Ascending aorta (tissue), 2 donors: ENCODE data around the gene LBX2. TPM values are rescaled to one million over a fixed set of nuclear protein-coding genes. Genes with fewer than 3 reads are reported as not detected.

Experiments
- DNase-seq, 2 donors: peaks; one replicate each; pipeline ENCODE4 v3.0.0-alpha.2; 2019; ENCODE audit warnings: low spot score in 2 of 2
- H3K27ac ChIP-seq, 2 donors: fragments of 200-600 bp; sonication (generic); one replicate each; pipeline ENCODE4 v1.5.1; 2016 to 2017; ENCODE audit warnings: mild to moderate bottlenecking in 1 of 2
- H3K27me3 ChIP-seq: fragments of 200-600 bp; sonication (generic); one replicate; pipeline ENCODE4 v1.5.1; 2017
- H3K36me3 ChIP-seq, 2 donors: fragments of 200-600 bp; sonication (generic); one replicate each; pipeline ENCODE4 v1.5.1; 2016
- H3K4me1 ChIP-seq, 2 donors: fragments of 200-600 bp; sonication (generic); one replicate each; pipeline ENCODE4 v1.5.1; 2016 to 2017; ENCODE audit warnings: mild to moderate bottlenecking in 1 of 2
- H3K4me3 ChIP-seq, 2 donors: fragments of 200-600 bp; sonication (generic); one replicate each; pipeline ENCODE4 v1.5.1; 2016 to 2017; ENCODE audit warnings: mild to moderate bottlenecking in 1 of 2
- H3K9me3 ChIP-seq, 2 donors: fragments of 200-600 bp; sonication (generic); one replicate each; pipeline ENCODE4 v1.5.1; 2016
- intact Hi-C: fragments of 100-400 bp; cut with DNase I; formaldehyde crosslinking; loops from one replicate; pipeline ENCODE4 v1.15.1; 2023
- total RNA-seq: library from RNA; depleted of rRNA; stranded (reverse); fragments of >200 nt; gene quantifications from one replicate; pipeline ENCODE4 v1.1.0, GENCODE V29; 2016
- TF ChIP-seq, protein P1 (sequence below), 3 experiments: fragments of 200-600 bp in 2 of 3; fragments of 450-650 bp in 1 of 3; sonication (generic) in 2 of 3; IDR thresholded peaks; one replicate each; pipeline ENCODE4 v1.5.1; 2016 to 2019; ENCODE audit warnings: antibody characterized with exemption in 3 of 3, mild to moderate bottlenecking in 1 of 3, moderate library complexity in 1 of 3

The LBX2 gene
- total RNA-seq, 1 donor from 2014 or later, result 3.0 TPM

DNA sequence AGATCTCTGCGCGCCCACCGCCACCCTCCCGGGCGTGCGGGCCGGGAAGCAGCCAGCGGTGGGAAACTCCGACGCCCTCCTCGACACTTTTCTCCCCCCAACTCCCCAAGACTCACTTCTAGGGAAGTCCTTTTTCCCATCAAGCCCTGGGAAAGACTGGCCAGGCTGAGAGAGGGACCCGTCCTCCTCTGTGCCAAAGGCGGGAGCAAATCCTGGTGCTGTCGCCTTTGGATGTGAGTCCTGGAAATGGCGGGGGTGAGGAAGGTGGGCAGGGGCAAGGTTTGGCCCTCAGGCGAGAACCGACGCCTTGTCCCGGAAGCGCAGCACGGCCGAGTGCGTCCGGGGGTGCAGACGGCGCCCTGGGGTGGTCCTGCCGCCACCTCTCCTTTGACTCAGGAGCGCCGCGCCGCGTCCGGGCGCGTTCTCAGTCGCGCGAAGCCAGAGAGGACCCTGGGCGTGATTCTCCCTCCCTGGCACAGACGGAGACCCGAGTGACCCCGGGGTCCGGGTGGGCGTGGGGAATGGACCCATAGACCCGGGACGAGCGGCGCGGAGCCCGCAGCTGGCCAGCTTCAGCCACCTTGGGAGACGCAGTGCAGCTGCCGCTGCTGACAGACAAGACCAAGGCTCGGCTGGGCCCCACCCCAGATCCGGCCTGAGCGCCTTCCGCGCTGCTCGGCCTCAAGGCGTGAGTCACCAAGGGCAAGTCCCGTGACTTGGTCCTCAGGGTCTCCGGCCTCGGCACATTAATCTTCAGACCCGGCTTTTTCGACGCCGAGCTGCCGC lies 3.5 kb upstream of the LBX2 start:
- intact Hi-C loops, result no loop called here
- H3K27me3 ChIP-seq, result peaks cover 5% of the 10 kb centered on the region
- peaks cover 7 to 14% of the 10 kb centered on the region in 2 donors for H3K36me3 ChIP-seq
- peak overlapping the region; percentile 38 to 61 for H3K27ac ChIP-seq
- peak overlapping the region; percentile 54 to 68 for H3K4me3 ChIP-seq
- no peaks in the 10 kb centered on the region for H3K9me3 ChIP-seq
- peaks cover 3 to 28% of the 10 kb centered on the region in 2 donors for H3K4me1 ChIP-seq
- TF ChIP-seq, protein P1, sequence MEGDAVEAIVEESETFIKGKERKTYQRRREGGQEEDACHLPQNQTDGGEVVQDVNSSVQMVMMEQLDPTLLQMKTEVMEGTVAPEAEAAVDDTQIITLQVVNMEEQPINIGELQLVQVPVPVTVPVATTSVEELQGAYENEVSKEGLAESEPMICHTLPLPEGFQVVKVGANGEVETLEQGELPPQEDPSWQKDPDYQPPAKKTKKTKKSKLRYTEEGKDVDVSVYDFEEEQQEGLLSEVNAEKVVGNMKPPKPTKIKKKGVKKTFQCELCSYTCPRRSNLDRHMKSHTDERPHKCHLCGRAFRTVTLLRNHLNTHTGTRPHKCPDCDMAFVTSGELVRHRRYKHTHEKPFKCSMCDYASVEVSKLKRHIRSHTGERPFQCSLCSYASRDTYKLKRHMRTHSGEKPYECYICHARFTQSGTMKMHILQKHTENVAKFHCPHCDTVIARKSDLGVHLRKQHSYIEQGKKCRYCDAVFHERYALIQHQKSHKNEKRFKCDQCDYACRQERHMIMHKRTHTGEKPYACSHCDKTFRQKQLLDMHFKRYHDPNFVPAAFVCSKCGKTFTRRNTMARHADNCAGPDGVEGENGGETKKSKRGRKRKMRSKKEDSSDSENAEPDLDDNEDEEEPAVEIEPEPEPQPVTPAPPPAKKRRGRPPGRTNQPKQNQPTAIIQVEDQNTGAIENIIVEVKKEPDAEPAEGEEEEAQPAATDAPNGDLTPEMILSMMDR (IDR thresholded peaks at IDR 0.05), result peak in 2 of 3 experiments; percentile 27 to 29
- peak; percentile 57 to 89 for DNase-seq

DNA sequence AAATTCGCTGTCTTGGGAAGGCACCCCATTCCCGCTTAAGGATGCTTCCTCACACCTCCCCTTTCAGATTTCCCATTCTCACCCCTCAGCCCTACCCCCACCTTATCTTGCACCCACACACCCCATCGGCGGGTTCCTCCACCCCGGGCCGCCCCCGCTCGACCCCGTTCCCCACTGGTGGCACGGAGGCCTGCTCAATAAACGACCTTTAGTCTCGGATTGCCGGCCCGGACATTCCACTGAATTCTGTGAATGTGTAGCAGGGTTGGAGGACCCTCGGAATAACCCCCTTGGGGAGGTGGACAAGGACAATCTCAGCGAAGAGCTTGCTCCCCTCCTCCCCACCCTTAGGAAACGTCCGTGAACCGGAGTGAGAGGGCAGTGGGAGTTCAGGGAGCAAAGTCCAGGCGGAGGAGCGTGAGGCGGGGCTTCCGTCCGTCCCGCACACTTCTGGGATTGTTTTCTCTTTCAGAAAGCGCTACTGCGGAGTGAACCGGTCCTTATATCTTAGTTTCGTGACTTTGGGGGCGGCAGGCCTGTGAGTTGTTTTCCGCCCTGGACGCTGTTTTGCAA lies 2.8 kb upstream of the LBX2 start:
- no peaks in the 10 kb centered on the region for H3K9me3 ChIP-seq
- H3K27me3 ChIP-seq, result peaks cover 5% of the 10 kb centered on the region
- H3K4me3 ChIP-seq, result peak overlapping the region; percentile 54 to 68
- no peak for DNase-seq
- TF ChIP-seq, protein P1 (IDR thresholded peaks at IDR 0.05), result no peak
- peaks cover 3 to 26% of the 10 kb centered on the region in 2 donors for H3K4me1 ChIP-seq
- H3K27ac ChIP-seq, result peak overlapping the region in 1 of 2 donors; percentile 61
- H3K36me3 ChIP-seq, result peaks cover 7 to 14% of the 10 kb centered on the region in 2 donors
- intact Hi-C loops, result no loop called here

DNA sequence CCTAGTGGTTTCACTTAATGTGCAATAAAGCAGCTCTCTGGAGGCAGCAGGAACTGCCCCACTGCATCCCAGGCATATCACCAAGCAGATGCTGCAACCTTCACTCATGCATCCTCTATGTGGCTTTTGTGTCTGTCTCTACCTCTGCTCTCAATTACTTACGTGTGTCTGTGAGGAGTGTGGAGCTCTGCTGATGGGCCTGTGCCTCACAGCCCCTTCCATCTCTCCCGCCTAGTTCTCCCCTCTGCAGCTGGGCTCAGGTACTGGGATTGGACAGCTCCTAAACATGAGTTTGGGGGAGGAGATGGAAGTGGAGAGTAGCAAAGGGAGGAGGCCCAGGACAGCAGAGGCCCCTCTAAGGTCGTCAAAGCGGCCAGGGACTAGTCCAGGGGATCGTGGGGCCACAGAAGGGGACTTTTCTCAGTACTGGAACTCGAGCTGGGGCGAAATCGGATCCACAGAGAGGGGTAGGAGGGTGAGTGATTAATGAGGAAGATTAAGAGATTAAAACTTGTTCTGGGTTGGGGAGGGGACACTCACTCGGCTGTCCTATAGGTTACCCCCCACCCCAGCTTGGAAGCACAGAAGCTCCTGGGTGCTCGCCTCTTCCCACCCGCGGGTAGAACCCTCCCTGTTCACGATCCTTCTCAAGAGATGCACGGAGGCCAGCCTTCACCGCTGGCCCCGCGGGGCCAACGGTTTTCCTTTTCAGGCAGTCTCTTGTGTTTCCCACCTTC lies 2.1 kb upstream of the LBX2 start:
- peaks cover 5% of the 10 kb centered on the region for H3K27me3 ChIP-seq
- TF ChIP-seq, protein P1 (IDR thresholded peaks at IDR 0.05), result no peak
- intact Hi-C loops, result no loop called here
- H3K27ac ChIP-seq, result no peak overlapping the region
- H3K36me3 ChIP-seq, result peaks cover 7 to 14% of the 10 kb centered on the region in 2 donors
- no peaks in the 10 kb centered on the region for H3K9me3 ChIP-seq
- no peak overlapping the region for H3K4me3 ChIP-seq
- no peak for DNase-seq
- peaks cover 3 to 22% of the 10 kb centered on the region in 2 donors for H3K4me1 ChIP-seq

DNA sequence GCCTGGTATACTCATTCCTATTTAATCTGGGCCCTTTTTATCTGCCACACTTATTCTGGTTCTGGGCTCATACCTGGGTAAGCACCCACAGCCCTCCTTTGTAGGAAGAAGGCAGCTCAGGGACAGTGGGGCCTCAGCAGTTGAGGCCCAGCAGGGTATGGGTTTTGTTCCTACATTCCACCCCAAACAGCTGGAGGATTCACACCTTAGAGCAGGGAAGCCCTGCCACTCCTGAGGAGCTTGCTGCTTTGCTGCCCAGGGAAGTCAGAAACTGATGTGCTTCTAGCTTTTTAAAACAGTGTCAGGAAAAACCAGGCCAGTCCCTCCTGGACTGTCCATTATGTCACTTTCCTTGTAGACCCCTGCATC lies 1.2 kb upstream of the LBX2 start:
- Histone ChIP-seq H3K9me3 (no peaks in the 10 kb centered on the region), H3K27ac (no peak overlapping the region), H3K36me3 (peaks cover 7 to 8% of the 10 kb centered on the region in 2 donors), H3K27me3 (peaks cover 5% of the 10 kb centered on the region), H3K4me3 (no peak overlapping the region), H3K4me1 (peaks cover 3 to 13% of the 10 kb centered on the region in 2 donors)
- DNase-seq, result no peak
- TF ChIP-seq, protein P1 (IDR thresholded peaks at IDR 0.05), result no peak
- intact Hi-C loops, result no loop called here

DNA sequence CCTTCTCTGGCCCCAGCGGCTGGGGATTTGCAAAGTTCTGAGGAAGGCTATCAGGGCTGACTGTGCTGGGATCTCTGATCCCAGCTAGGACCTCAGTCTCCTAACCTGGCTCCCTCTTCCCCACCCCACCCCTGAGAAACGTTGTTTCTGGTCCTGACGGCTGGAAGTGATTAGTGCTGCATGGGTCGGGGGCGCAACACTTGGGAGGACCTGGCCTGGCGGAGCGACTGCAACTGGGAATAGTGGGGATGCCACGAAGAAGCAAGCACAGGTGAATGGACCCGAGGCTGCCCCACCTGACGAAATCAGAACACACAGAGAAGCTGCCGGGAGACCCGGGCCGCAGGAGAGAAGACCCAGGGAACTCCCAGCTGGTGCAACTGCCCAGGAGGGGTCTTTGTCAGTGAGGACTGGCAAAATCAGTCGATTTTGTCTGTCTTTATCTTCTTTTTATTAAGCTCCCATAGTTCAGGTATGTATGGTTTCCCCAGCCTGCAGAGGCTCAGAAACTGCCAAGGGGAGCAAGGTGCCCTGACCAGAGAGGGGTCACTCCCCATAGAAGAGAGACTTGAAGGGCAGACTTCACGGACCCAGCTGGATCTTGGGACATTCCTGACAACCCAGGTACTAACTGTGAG lies 656 bp upstream of the LBX2 start:
- no peak for DNase-seq
- H3K9me3 ChIP-seq, result no peaks in the 10 kb centered on the region
- intact Hi-C loops, result no loop called here
- peaks cover 5% of the 10 kb centered on the region for H3K27me3 ChIP-seq
- peaks cover 3 to 13% of the 10 kb centered on the region in 2 donors for H3K4me1 ChIP-seq
- no peak overlapping the region for H3K27ac ChIP-seq
- H3K36me3 ChIP-seq, result peaks cover 2 to 3% of the 10 kb centered on the region in 2 donors
- H3K4me3 ChIP-seq, result no peak overlapping the region
- TF ChIP-seq, protein P1 (IDR thresholded peaks at IDR 0.05), result no peak
